Breast epithelium (tissue), 3 donors: Measurements from ENCODE around the gene TOP1.

Source experiments
- CTCF ChIP-seq, 3 donors: fragments of 450-650 bp; IDR thresholded peaks; one replicate each; pipeline ENCODE4 v1.5.1; 2016 to 2017; ENCODE audit warnings: antibody characterized with exemption in 3 of 3, mild to moderate bottlenecking in 3 of 3, moderate library complexity in 3 of 3
- POLR2AphosphoS5 ChIP-seq, 3 donors: sonication (generic); formaldehyde crosslinking; IDR thresholded peaks; one replicate each; pipeline ENCODE4 v1.6.1; 2017; ENCODE audit warnings: antibody characterized with exemption in 3 of 3

DNA sequence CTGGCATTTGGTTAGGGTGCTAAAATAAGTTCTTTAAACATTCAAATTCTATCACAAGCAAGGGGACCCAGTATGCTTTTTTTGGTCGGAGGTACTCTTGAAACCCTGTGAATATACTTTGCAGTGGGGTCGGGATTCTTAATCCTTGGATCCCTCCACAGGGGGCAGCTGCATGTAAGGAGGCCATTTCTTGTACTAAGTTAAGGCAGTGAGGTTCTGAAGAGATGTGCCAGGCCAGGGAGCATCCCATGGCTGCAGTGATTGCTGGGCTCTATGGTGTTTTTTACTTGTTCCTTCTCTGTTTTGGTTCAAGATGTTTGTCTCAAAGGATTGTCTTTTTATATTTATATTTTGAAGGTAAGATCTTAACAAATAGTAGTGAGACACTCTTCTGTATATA, 50.4 kb downstream of the TOP1 start:
- TF ChIP-seq CTCF (IDR thresholded peaks at IDR 0.05) (no peak), POLR2AphosphoS5 (IDR thresholded peaks at IDR 0.05) (no peak)
